ENCODE results near the gene RUVBL2.

The RUVBL2 gene

GRCh38 chr19:48969276-48970138 lies 24.2 kb upstream of the RUVBL2 start:
- H3K9me3 ChIP-seq (ENCODE audit: control insufficient read depth in 2 of 2, low read length in 2 of 2): no peaks in the 10 kb centered on the region
- H3K27ac ChIP-seq (ENCODE audit: low read depth in 2 of 2, low read length in 2 of 2): no peak overlapping the region
- H3K9ac ChIP-seq (ENCODE audit: low read depth in 1 of 2, low read length in 2 of 2): no peak overlapping the region
- H3K4me1 ChIP-seq (ENCODE audit: control insufficient read depth in 2 of 2, insufficient read depth in 2 of 2, low read length in 2 of 2): peaks cover 13 to 16% of the 10 kb centered on the region in 2 donors
- H3K27me3 ChIP-seq (ENCODE audit: control insufficient read depth in 2 of 2, insufficient read depth in 2 of 2, low read length in 2 of 2): no peaks in the 10 kb centered on the region
- no peak overlapping the region for H3K4me3 ChIP-seq (ENCODE audit: low read length in 2 of 2)
- H3K36me3 ChIP-seq (ENCODE audit: control insufficient read depth in 2 of 2, insufficient read depth in 2 of 2, low read length in 2 of 2): peaks cover 17 to 48% of the 10 kb centered on the region in 2 donors

- no peak overlapping the region for H3K9ac ChIP-seq (ENCODE audit: low read depth in 1 of 2, low read length in 2 of 2)
- peaks cover 17 to 53% of the 10 kb centered on the region in 2 donors for H3K36me3 ChIP-seq (ENCODE audit: control insufficient read depth in 2 of 2, insufficient read depth in 2 of 2, low read length in 2 of 2)
- H3K4me3 ChIP-seq (ENCODE audit: low read length in 2 of 2): no peak overlapping the region
Measured at GRCh38 chr19:48970139-48970766, 23.4 kb upstream of the RUVBL2 start.

GRCh38 chr19:48970923-48971395 lies 22.7 kb upstream of the RUVBL2 start:
- no peak overlapping the region for H3K9ac ChIP-seq (ENCODE audit: low read depth in 1 of 2, low read length in 2 of 2)
- H3K4me3 ChIP-seq (ENCODE audit: low read length in 2 of 2): no peak overlapping the region
- H3K4me1 ChIP-seq (ENCODE audit: control insufficient read depth in 2 of 2, insufficient read depth in 2 of 2, low read length in 2 of 2): peaks cover 6 to 11% of the 10 kb centered on the region in 2 donors
- H3K27ac ChIP-seq (ENCODE audit: low read depth in 2 of 2, low read length in 2 of 2): no peak overlapping the region
- no peaks in the 10 kb centered on the region for H3K27me3 ChIP-seq (ENCODE audit: control insufficient read depth in 2 of 2, insufficient read depth in 2 of 2, low read length in 2 of 2)
- H3K9me3 ChIP-seq (ENCODE audit: control insufficient read depth in 2 of 2, low read length in 2 of 2): no peaks in the 10 kb centered on the region
- H3K36me3 ChIP-seq (ENCODE audit: control insufficient read depth in 2 of 2, insufficient read depth in 2 of 2, low read length in 2 of 2): peaks cover 17 to 52% of the 10 kb centered on the region in 2 donors

More at GRCh38 chr19:48970139-48970766, 23.4 kb upstream of the RUVBL2 start:
- peaks cover 11 to 13% of the 10 kb centered on the region in 2 donors for H3K4me1 ChIP-seq (ENCODE audit: control insufficient read depth in 2 of 2, insufficient read depth in 2 of 2, low read length in 2 of 2)
- no peak overlapping the region for H3K27ac ChIP-seq (ENCODE audit: low read depth in 2 of 2, low read length in 2 of 2)
- H3K9me3 ChIP-seq (ENCODE audit: control insufficient read depth in 2 of 2, low read length in 2 of 2): no peaks in the 10 kb centered on the region
- H3K27me3 ChIP-seq (ENCODE audit: control insufficient read depth in 2 of 2, insufficient read depth in 2 of 2, low read length in 2 of 2): no peaks in the 10 kb centered on the region

GRCh38 chr19:48975947-48976847 lies 17.5 kb upstream of the RUVBL2 start:
- no peaks in the 10 kb centered on the region for H3K4me1 ChIP-seq (ENCODE audit: control insufficient read depth in 2 of 2, insufficient read depth in 2 of 2, low read length in 2 of 2)
- H3K9ac ChIP-seq (ENCODE audit: low read depth in 1 of 2, low read length in 2 of 2): no peak overlapping the region
- no peak overlapping the region for H3K27ac ChIP-seq (ENCODE audit: low read depth in 2 of 2, low read length in 2 of 2)
- peaks cover 9 to 30% of the 10 kb centered on the region in 2 donors for H3K36me3 ChIP-seq (ENCODE audit: control insufficient read depth in 2 of 2, insufficient read depth in 2 of 2, low read length in 2 of 2)
- no peaks in the 10 kb centered on the region for H3K9me3 ChIP-seq (ENCODE audit: control insufficient read depth in 2 of 2, low read length in 2 of 2)
- no peak overlapping the region for H3K4me3 ChIP-seq (ENCODE audit: low read length in 2 of 2)
- no peaks in the 10 kb centered on the region for H3K27me3 ChIP-seq (ENCODE audit: control insufficient read depth in 2 of 2, insufficient read depth in 2 of 2, low read length in 2 of 2)

GRCh38 chr19:48977061-48977460 lies 16.6 kb upstream of the RUVBL2 start:
- no peaks in the 10 kb centered on the region for H3K4me1 ChIP-seq (ENCODE audit: control insufficient read depth in 2 of 2, insufficient read depth in 2 of 2, low read length in 2 of 2)
- H3K27ac ChIP-seq (ENCODE audit: low read depth in 2 of 2, low read length in 2 of 2): no peak overlapping the region
- H3K36me3 ChIP-seq (ENCODE audit: control insufficient read depth in 2 of 2, insufficient read depth in 2 of 2, low read length in 2 of 2): peaks cover 15 to 36% of the 10 kb centered on the region in 2 donors
- H3K9me3 ChIP-seq (ENCODE audit: control insufficient read depth in 2 of 2, low read length in 2 of 2): no peaks in the 10 kb centered on the region
- no peak overlapping the region for H3K4me3 ChIP-seq (ENCODE audit: low read length in 2 of 2)
- no peaks in the 10 kb centered on the region for H3K27me3 ChIP-seq (ENCODE audit: control insufficient read depth in 2 of 2, insufficient read depth in 2 of 2, low read length in 2 of 2)
- H3K9ac ChIP-seq (ENCODE audit: low read depth in 1 of 2, low read length in 2 of 2): no peak overlapping the region

GRCh38 chr19:48982280-48982679 lies 11.4 kb upstream of the RUVBL2 start:
- Histone ChIP-seq H3K4me3 (ENCODE audit: low read length in 2 of 2) (no peak overlapping the region), H3K36me3 (ENCODE audit: control insufficient read depth in 2 of 2, insufficient read depth in 2 of 2, low read length in 2 of 2) (peaks cover 36 to 43% of the 10 kb centered on the region in 2 donors)

GRCh38 chr19:48985711-48986110 lies 8.0 kb upstream of the RUVBL2 start:
- no peaks in the 10 kb centered on the region for H3K9me3 ChIP-seq (ENCODE audit: control insufficient read depth in 2 of 2, low read length in 2 of 2)
- peaks cover 30 to 55% of the 10 kb centered on the region in 2 donors for H3K36me3 ChIP-seq (ENCODE audit: control insufficient read depth in 2 of 2, insufficient read depth in 2 of 2, low read length in 2 of 2)
- H3K27ac ChIP-seq (ENCODE audit: low read depth in 2 of 2, low read length in 2 of 2): no peak overlapping the region
- H3K9ac ChIP-seq (ENCODE audit: low read depth in 1 of 2, low read length in 2 of 2): no peak overlapping the region
- no peak overlapping the region for H3K4me3 ChIP-seq (ENCODE audit: low read length in 2 of 2)
- peaks cover 0 to 4% of the 10 kb centered on the region in 2 donors for H3K4me1 ChIP-seq (ENCODE audit: control insufficient read depth in 2 of 2, insufficient read depth in 2 of 2, low read length in 2 of 2)
- H3K27me3 ChIP-seq (ENCODE audit: control insufficient read depth in 2 of 2, insufficient read depth in 2 of 2, low read length in 2 of 2): no peaks in the 10 kb centered on the region

More at GRCh38 chr19:48982280-48982679, 11.4 kb upstream of the RUVBL2 start:
- H3K27me3 ChIP-seq (ENCODE audit: control insufficient read depth in 2 of 2, insufficient read depth in 2 of 2, low read length in 2 of 2): no peaks in the 10 kb centered on the region
- no peaks in the 10 kb centered on the region for H3K4me1 ChIP-seq (ENCODE audit: control insufficient read depth in 2 of 2, insufficient read depth in 2 of 2, low read length in 2 of 2)
- H3K9ac ChIP-seq (ENCODE audit: low read depth in 1 of 2, low read length in 2 of 2): no peak overlapping the region
- no peak overlapping the region for H3K27ac ChIP-seq (ENCODE audit: low read depth in 2 of 2, low read length in 2 of 2)
- H3K9me3 ChIP-seq (ENCODE audit: control insufficient read depth in 2 of 2, low read length in 2 of 2): no peaks in the 10 kb centered on the region

- Histone ChIP-seq H3K36me3 (ENCODE audit: control insufficient read depth in 2 of 2, insufficient read depth in 2 of 2, low read length in 2 of 2) (peaks cover 30 to 55% of the 10 kb centered on the region in 2 donors), H3K9ac (ENCODE audit: low read depth in 1 of 2, low read length in 2 of 2) (no peak overlapping the region), H3K27ac (ENCODE audit: low read depth in 2 of 2, low read length in 2 of 2) (no peak overlapping the region), H3K4me1 (ENCODE audit: control insufficient read depth in 2 of 2, insufficient read depth in 2 of 2, low read length in 2 of 2) (peaks cover 0 to 4% of the 10 kb centered on the region in 2 donors), H3K4me3 (ENCODE audit: low read length in 2 of 2) (no peak overlapping the region), H3K27me3 (ENCODE audit: control insufficient read depth in 2 of 2, insufficient read depth in 2 of 2, low read length in 2 of 2) (no peaks in the 10 kb centered on the region), H3K9me3 (ENCODE audit: control insufficient read depth in 2 of 2, low read length in 2 of 2) (no peaks in the 10 kb centered on the region)
Measured at GRCh38 chr19:48986211-48986610, 7.5 kb upstream of the RUVBL2 start.

- H3K36me3 ChIP-seq (ENCODE audit: control insufficient read depth in 2 of 2, insufficient read depth in 2 of 2, low read length in 2 of 2): peaks cover 22 to 47% of the 10 kb centered on the region in 2 donors
- peaks cover 9 to 12% of the 10 kb centered on the region in 2 donors for H3K4me1 ChIP-seq (ENCODE audit: control insufficient read depth in 2 of 2, insufficient read depth in 2 of 2, low read length in 2 of 2)
- H3K27me3 ChIP-seq (ENCODE audit: control insufficient read depth in 2 of 2, insufficient read depth in 2 of 2, low read length in 2 of 2): no peaks in the 10 kb centered on the region
- H3K27ac ChIP-seq (ENCODE audit: low read depth in 2 of 2, low read length in 2 of 2): no peak overlapping the region
- H3K9me3 ChIP-seq (ENCODE audit: control insufficient read depth in 2 of 2, low read length in 2 of 2): no peaks in the 10 kb centered on the region
- no peak overlapping the region for H3K4me3 ChIP-seq (ENCODE audit: low read length in 2 of 2)
- no peak overlapping the region for H3K9ac ChIP-seq (ENCODE audit: low read depth in 1 of 2, low read length in 2 of 2)
Measured at GRCh38 chr19:48987323-48987722, 6.4 kb upstream of the RUVBL2 start.

Data from mucosa of rectum (tissue), 2 donors.